T-helper 2 cell treated with Interferon-gamma antibody and Interleukin-4, amounts not matched to agents 100 ng/mL and 5 ng/mL, for 36 hours (primary cell): ENCODE measurements around the gene PMF1. TPM values are rescaled to one million over a fixed set of nuclear protein-coding genes. Genes with fewer than 3 reads are reported as not detected.

Source experiments
- intact Hi-C: fragments of 100-400 bp; cut with micrococcal nuclease; formaldehyde crosslinking; loops from one replicate; pipeline ENCODE4 v1.15.1; 2023
- total RNA-seq: library from RNA; stranded (reverse); gene quantifications from 2 replicates; pipeline ENCODE4 v1.2.3, GENCODE V29; 2022

Gene PMF1
- total RNA-seq, 1 donor from 2014 or later, result 84.1 TPM

GRCh38 chr1:156233426-156234127 is 20.8 kb downstream of the PMF1 start:
- intact Hi-C loops, result no loop called here

GRCh38 chr1:156236164-156236563 is 23.4 kb downstream of the PMF1 start:
- intact Hi-C loops, result no loop called here

GRCh38 chr1:156238248-156238647 is 25.4 kb downstream of the PMF1 start:
- intact Hi-C loops, result no loop called here

- intact Hi-C loops, result no loop called here
These were observed 28.6 kb downstream of the PMF1 start for GRCh38 chr1:156241311-156241811.

GRCh38 chr1:156241926-156242325 is 29.1 kb downstream of the PMF1 start, which contains the start of gene BGLAP:
Gene BGLAP (plus strand): TSS chr1:156242184. CDS start chr1:156242232, 48 bp downstream.
- intact Hi-C loops, result no loop called here

- intact Hi-C loops, result no loop called here
These were observed 29.9 kb downstream of the PMF1 start for GRCh38 chr1:156242738-156243137.

GRCh38 chr1:156244126-156244525 is 31.3 kb downstream of the PMF1 start:
- intact Hi-C loops, result no loop called here

- intact Hi-C loops, result no loop called here
These were observed 31.9 kb downstream of the PMF1 start for GRCh38 chr1:156244712-156245111.

GRCh38 chr1:156245451-156246232 is 32.8 kb downstream of the PMF1 start:
- intact Hi-C loops, result no loop called here

- intact Hi-C loops, result no loop called here
These were observed 33.5 kb downstream of the PMF1 start for GRCh38 chr1:156246241-156246780.

GRCh38 chr1:156246781-156247459 is 34.1 kb downstream of the PMF1 start:
- intact Hi-C loops, result no loop called here

GRCh38 chr1:156247460-156248322 is 34.9 kb downstream of the PMF1 start, which contains the start of gene PAQR6:
Gene PAQR6 (minus strand): TSS chr1:156248056. CDS start chr1:156246731, 1,325 bp downstream.
- intact Hi-C loops, result no loop called here

GRCh38 chr1:156248323-156248683 is 35.5 kb downstream of the PMF1 start:
- intact Hi-C loops, result no loop called here

GRCh38 chr1:156249593-156249992 is 36.8 kb downstream of the PMF1 start:
- intact Hi-C loops, result no loop called here

GRCh38 chr1:156251527-156251926 is 38.7 kb downstream of the PMF1 start:
- intact Hi-C loops, result no loop called here

GRCh38 chr1:156253634-156254033 is 40.8 kb downstream of the PMF1 start:
- intact Hi-C loops, result no loop called here

- intact Hi-C loops, result no loop called here
These were observed 44.9 kb downstream of the PMF1 start for GRCh38 chr1:156257711-156258110.

GRCh38 chr1:156258859-156259258 is 46.1 kb downstream of the PMF1 start:
- intact Hi-C loops, result no loop called here

GRCh38 chr1:156259805-156260204 is 47.0 kb downstream of the PMF1 start:
- intact Hi-C loops, result no loop called here

- intact Hi-C loops, result no loop called here
These were observed 48.1 kb downstream of the PMF1 start for GRCh38 chr1:156260896-156261295.
